Urinary bladder (tissue), 4 donors: ENCODE results near the gene UQCR11. TPM values are rescaled to one million over a fixed set of nuclear protein-coding genes. Genes with fewer than 3 reads are reported as not detected.

Experiments used
- DNase-seq: peaks from one replicate; pipeline ENCODE4 v3.0.0-alpha.2; 2015; ENCODE audit errors: extremely low spot score
- H3K27ac ChIP-seq: one replicate; pipeline ENCODE4 v1.5.1; 2013; ENCODE audit warnings: low read depth, mild to moderate bottlenecking, moderate library complexity
- H3K36me3 ChIP-seq: one replicate; pipeline ENCODE4 v1.6.1; 2013; ENCODE audit warnings: mild to moderate bottlenecking, moderate library complexity; ENCODE audit not compliant: insufficient read depth
- H3K4me1 ChIP-seq: one replicate; pipeline ENCODE4 v1.6.1; 2013; ENCODE audit warnings: mild to moderate bottlenecking, moderate library complexity; ENCODE audit not compliant: insufficient read depth
- H3K4me3 ChIP-seq: one replicate; pipeline ENCODE4 v1.5.1; 2013; ENCODE audit warnings: low read depth, low read length
- WGBS: extraction: QIAGEN DNeasy Blood & Tissue Kit; methylation state at CpG from one replicate; pipeline ENCODE4 v1.1.7; 2013; 5-methylcytosine and 5-hydroxymethylcytosine counted together
- polyA plus RNA-seq: library from polyadenylated mRNA; stranded (reverse); fragments of 200-250 nt; gene quantifications from one replicate; pipeline ENCODE4 v1.2.3, GENCODE V29; 2013
- small RNA-seq: library from RNA; depleted of rRNA; stranded (forward); fragments of <200 nt; gene quantifications from one replicate; pipeline ENCODE3, GENCODE V24; 2014
- total RNA-seq: library from RNA; depleted of rRNA; stranded (reverse); fragments of >200 nt; gene quantifications from one replicate; pipeline ENCODE4 v1.2.3, GENCODE V29; 2014
- donor health status: healthy with polysubstance abuse.
- donor health status: healthy.

The UQCR11 gene
- total and polyA plus RNA-seq, 2 donors: 33.3 to 144 TPM

DNA sequence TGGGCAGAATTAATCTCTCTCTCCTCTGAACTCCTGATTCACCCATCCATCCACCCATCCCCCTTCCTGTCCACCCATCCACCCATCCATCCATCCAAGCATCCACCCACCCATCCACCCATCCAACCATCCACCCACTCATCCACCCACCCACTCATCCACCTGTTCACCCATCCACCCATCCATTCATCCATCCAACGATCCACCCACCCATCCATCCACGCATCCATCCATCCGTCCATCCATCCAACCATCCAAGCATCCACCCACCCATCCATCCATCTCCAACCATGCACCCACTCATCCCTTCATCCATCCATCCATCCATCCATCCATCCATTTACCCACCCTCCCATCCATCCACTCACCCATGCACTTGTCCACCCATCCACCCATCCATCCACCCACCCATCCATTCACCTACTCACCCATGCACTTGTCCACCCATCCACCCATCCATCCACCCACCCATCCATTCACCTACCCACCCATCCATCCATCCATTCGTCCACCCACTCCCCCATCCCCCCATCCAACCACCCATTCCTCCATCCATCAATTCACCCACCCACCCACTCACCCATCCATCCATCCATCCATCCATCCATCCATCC is 55.8 kb downstream of the UQCR11 start:
- 88% methylated on average over 4 of the region's 4 CpGs for WGBS
- H3K27ac ChIP-seq: no peak overlapping the region
- no peak for DNase-seq
- H3K4me3 ChIP-seq: no peak overlapping the region
- H3K36me3 ChIP-seq: no peaks in the 10 kb centered on the region
- no peaks in the 10 kb centered on the region for H3K4me1 ChIP-seq

Small RNA genes lying within 50 kb of the gene (small RNA-seq; reads per million reads assigned to genes)
- gene AC005943.2 (not detected), gene RN7SL477P (not detected), gene RNU6-1223P (not detected)

Other genes starting within 250 kb of the UQCR11 start
- 26.4 TPM for gene NDUFS7, start 221.6 kb downstream of the UQCR11 start, total RNA-seq
- gene NDUFS7, start 221.6 kb downstream of the UQCR11 start, polyA plus RNA-seq: 173 TPM
- gene GAMT, start 203.9 kb downstream of the UQCR11 start, total RNA-seq: 10.3 TPM
- 18.5 TPM for gene GAMT, start 203.9 kb downstream of the UQCR11 start, polyA plus RNA-seq
- gene DAZAP1, start 197.9 kb downstream of the UQCR11 start, total RNA-seq: 37.0 TPM
- 71.5 TPM for gene DAZAP1, start 197.9 kb downstream of the UQCR11 start, polyA plus RNA-seq
- gene RPS15, start 167.1 kb downstream of the UQCR11 start, total RNA-seq: 507 TPM
- 3,233 TPM for gene RPS15, start 167.1 kb downstream of the UQCR11 start, polyA plus RNA-seq
- 1.2 TPM for gene APC2, start 155.3 kb downstream of the UQCR11 start, total RNA-seq
- gene APC2, start 155.3 kb downstream of the UQCR11 start, polyA plus RNA-seq: 0.66 TPM
- 15.0 TPM for gene C19orf25, start 126.2 kb downstream of the UQCR11 start, total RNA-seq
- 40.5 TPM for gene C19orf25, start 126.2 kb downstream of the UQCR11 start, polyA plus RNA-seq
- 1.6 TPM for gene PCSK4, start 115.1 kb downstream of the UQCR11 start, total RNA-seq
- 2.7 TPM for gene PCSK4, start 115.1 kb downstream of the UQCR11 start, polyA plus RNA-seq
- 4.9 TPM for gene REEP6, start 114.3 kb downstream of the UQCR11 start, total RNA-seq
- 11.3 TPM for gene REEP6, start 114.3 kb downstream of the UQCR11 start, polyA plus RNA-seq
- gene ADAMTSL5, start 92.4 kb downstream of the UQCR11 start, total RNA-seq: 4.1 TPM
- gene ADAMTSL5, start 92.4 kb downstream of the UQCR11 start, polyA plus RNA-seq: 9.4 TPM
- 0.37 TPM for gene PLK5, start 81.4 kb downstream of the UQCR11 start, total RNA-seq
- 2.3 TPM for gene PLK5, start 81.4 kb downstream of the UQCR11 start, polyA plus RNA-seq
- gene MEX3D, start 37.1 kb downstream of the UQCR11 start, total RNA-seq: 24.2 TPM
- 19.1 TPM for gene MEX3D, start 37.1 kb downstream of the UQCR11 start, polyA plus RNA-seq
- 32.5 TPM for gene MBD3, start 12.6 kb downstream of the UQCR11 start, total RNA-seq
- gene MBD3, start 12.6 kb downstream of the UQCR11 start, polyA plus RNA-seq: 76.4 TPM
- 27.4 TPM for gene TCF3, start 47.2 kb upstream of the UQCR11 start, total RNA-seq
- 50.2 TPM for gene TCF3, start 47.2 kb upstream of the UQCR11 start, polyA plus RNA-seq
- not detected for gene ONECUT3, start 148.0 kb upstream of the UQCR11 start, total RNA-seq
- not detected for gene ONECUT3, start 148.0 kb upstream of the UQCR11 start, polyA plus RNA-seq
- gene ATP8B3, start 206.8 kb upstream of the UQCR11 start, total RNA-seq: 1.4 TPM
- 1.6 TPM for gene ATP8B3, start 206.8 kb upstream of the UQCR11 start, polyA plus RNA-seq
- gene REXO1, start 243.0 kb upstream of the UQCR11 start, total RNA-seq: 7.9 TPM
- gene REXO1, start 243.0 kb upstream of the UQCR11 start, polyA plus RNA-seq: 20.5 TPM